Uterus (tissue), 4 donors: ENCODE measurements around the gene ANKS6. TPM values are rescaled to one million over a fixed set of nuclear protein-coding genes. Genes with fewer than 3 reads are reported as not detected.
A peak's percentile ranks its signal among the peaks of the same experiment; 100 is the strongest.

Source experiments
- DNase-seq, 2 donors: peaks; one replicate each; pipeline ENCODE4 v3.0.0-alpha.2; 2019 to 2020
- H3K27ac ChIP-seq, 2 donors: fragments of 200-600 bp; sonication (generic); 1 replicate in 1 of 2; 2 replicates in 1 of 2; pipeline ENCODE4 v1.5.1; 2016 to 2018
- H3K27me3 ChIP-seq, 2 donors: fragments of 200-600 bp; sonication (generic); one replicate each; pipeline ENCODE4 v1.5.1; 2018 to 2019; ENCODE audit warnings: control low read depth in 1 of 2
- H3K36me3 ChIP-seq, 2 donors: fragments of 200-600 bp; sonication (generic); one replicate each; pipeline ENCODE4 v1.5.1; 2019; ENCODE audit warnings: control low read depth in 1 of 2
- H3K4me1 ChIP-seq, 2 donors: fragments of 200-600 bp; sonication (generic); one replicate each; pipeline ENCODE4 v1.5.1; 2018 to 2019; ENCODE audit warnings: control low read depth in 1 of 2
- H3K4me3 ChIP-seq, 2 donors: fragments of 200-600 bp; sonication (generic); 1 replicate in 1 of 2; 2 replicates in 1 of 2; pipeline ENCODE4 v1.5.1; 2018 to 2019; ENCODE audit warnings: mild to moderate bottlenecking in 1 of 2
- H3K9me3 ChIP-seq, 2 donors: fragments of 200-600 bp; sonication (generic); one replicate each; pipeline ENCODE4 v1.5.1; 2019; ENCODE audit warnings: control low read depth in 1 of 2
- CTCF ChIP-seq, 4 experiments: fragments of 200-600 bp in 2 of 4; fragments of 450-650 bp in 2 of 4; sonication (generic) in 2 of 4; IDR thresholded peaks; one replicate each; pipeline ENCODE4 v1.5.1; 2016 to 2019; ENCODE audit warnings: antibody characterized with exemption in 4 of 4, mild to moderate bottlenecking in 2 of 4, moderate library complexity in 1 of 4
- POLR2A ChIP-seq, 2 donors: fragments of 450-650 bp; IDR thresholded peaks; one replicate each; pipeline ENCODE4 v1.6.1; 2016; ENCODE audit warnings: antibody characterized with exemption in 2 of 2, mild to moderate bottlenecking in 1 of 2, moderate library complexity in 1 of 2
- intact Hi-C: fragments of 100-400 bp; cut with DNase I; formaldehyde crosslinking; loops from one replicate; pipeline ENCODE4 v1.15.1; 2023; ENCODE audit warnings: low total_unique reads
- total RNA-seq, 4 donors: library from RNA; depleted of rRNA in 3 of 4; stranded (reverse); fragments of >200 nt in 3 of 4; gene quantifications; one replicate each; pipeline versions ENCODE4 v1.1.0 to v1.2.4, GENCODE V29; 2014 to 2023
- donor health status: DM: yes; HTN: yes; CAD: no.

The ANKS6 gene
- total RNA-seq, 4 donors from 2014 or later, result 2.6 to 26.9 (median 13.7) TPM

- Histone ChIP-seq H3K27me3 (no peaks in the 10 kb centered on the region), H3K27ac (no peak overlapping the region), H3K4me3 (no peak overlapping the region), H3K4me1 (peaks cover 0 to 8% of the 10 kb centered on the region in 2 donors), H3K36me3 (no peaks in the 10 kb centered on the region), H3K9me3 (no peaks in the 10 kb centered on the region)
- intact Hi-C loops, result no loop called here
- no peak for TF ChIP-seq CTCF (IDR thresholded peaks at IDR 0.05)
- TF ChIP-seq POLR2A (IDR thresholded peaks at IDR 0.05), result no peak
- DNase-seq, result no peak
These were observed 3.3 kb downstream of the ANKS6 start for GRCh38 chr9:98793031-98793430.

GRCh38 chr9:98791608-98792490 is 4.5 kb downstream of the ANKS6 start:
- intact Hi-C loops, result no loop called here
- H3K36me3 ChIP-seq, result no peaks in the 10 kb centered on the region
- no peak for DNase-seq
- H3K4me1 ChIP-seq, result peaks cover 0 to 8% of the 10 kb centered on the region in 2 donors
- no peak for TF ChIP-seq CTCF (IDR thresholded peaks at IDR 0.05)
- no peak for TF ChIP-seq POLR2A (IDR thresholded peaks at IDR 0.05)
- no peaks in the 10 kb centered on the region for H3K27me3 ChIP-seq
- H3K4me3 ChIP-seq, result no peak overlapping the region
- no peaks in the 10 kb centered on the region for H3K9me3 ChIP-seq
- peak overlapping the region; percentile 45 to 58 for H3K27ac ChIP-seq

GRCh38 chr9:98790842-98791607 is 5.3 kb downstream of the ANKS6 start:
- Histone ChIP-seq H3K4me3 (no peak overlapping the region), H3K27ac (peak overlapping the region; percentile 45 to 58), H3K27me3 (no peaks in the 10 kb centered on the region), H3K4me1 (peaks cover 0 to 8% of the 10 kb centered on the region in 2 donors), H3K9me3 (no peaks in the 10 kb centered on the region), H3K36me3 (no peaks in the 10 kb centered on the region)
- DNase-seq, result peak; percentile 88 to 92
- intact Hi-C loops, result no loop called here
- TF ChIP-seq CTCF (IDR thresholded peaks at IDR 0.05) (peak; percentile 92 to 98 (median 98)), POLR2A (IDR thresholded peaks at IDR 0.05) (no peak)

- intact Hi-C loops, result no loop called here
- Histone ChIP-seq H3K27ac (peak overlapping the region in 1 of 2 donors; percentile 39), H3K27me3 (no peaks in the 10 kb centered on the region), H3K9me3 (no peaks in the 10 kb centered on the region), H3K36me3 (no peaks in the 10 kb centered on the region), H3K4me1 (peaks cover 0 to 8% of the 10 kb centered on the region in 2 donors), H3K4me3 (no peak overlapping the region)
- peak in 1 of 2 donors; percentile 35 for DNase-seq
- no peak for TF ChIP-seq POLR2A (IDR thresholded peaks at IDR 0.05)
- no peak for TF ChIP-seq CTCF (IDR thresholded peaks at IDR 0.05)
These were observed 6.1 kb downstream of the ANKS6 start for GRCh38 chr9:98790134-98790841.
